GM21576 (cell line): ENCODE measurements around the gene XPC.

ENCODE experiments used
- ATAC-seq: cut with Tn5 transposase; IDR thresholded peaks from one replicate; pipeline ENCODE4 v1.9.1; 2021; ENCODE audit warnings: mild to moderate bottlenecking, moderate library complexity; ENCODE audit not compliant: unreplicated experiment

Gene XPC

DNA sequence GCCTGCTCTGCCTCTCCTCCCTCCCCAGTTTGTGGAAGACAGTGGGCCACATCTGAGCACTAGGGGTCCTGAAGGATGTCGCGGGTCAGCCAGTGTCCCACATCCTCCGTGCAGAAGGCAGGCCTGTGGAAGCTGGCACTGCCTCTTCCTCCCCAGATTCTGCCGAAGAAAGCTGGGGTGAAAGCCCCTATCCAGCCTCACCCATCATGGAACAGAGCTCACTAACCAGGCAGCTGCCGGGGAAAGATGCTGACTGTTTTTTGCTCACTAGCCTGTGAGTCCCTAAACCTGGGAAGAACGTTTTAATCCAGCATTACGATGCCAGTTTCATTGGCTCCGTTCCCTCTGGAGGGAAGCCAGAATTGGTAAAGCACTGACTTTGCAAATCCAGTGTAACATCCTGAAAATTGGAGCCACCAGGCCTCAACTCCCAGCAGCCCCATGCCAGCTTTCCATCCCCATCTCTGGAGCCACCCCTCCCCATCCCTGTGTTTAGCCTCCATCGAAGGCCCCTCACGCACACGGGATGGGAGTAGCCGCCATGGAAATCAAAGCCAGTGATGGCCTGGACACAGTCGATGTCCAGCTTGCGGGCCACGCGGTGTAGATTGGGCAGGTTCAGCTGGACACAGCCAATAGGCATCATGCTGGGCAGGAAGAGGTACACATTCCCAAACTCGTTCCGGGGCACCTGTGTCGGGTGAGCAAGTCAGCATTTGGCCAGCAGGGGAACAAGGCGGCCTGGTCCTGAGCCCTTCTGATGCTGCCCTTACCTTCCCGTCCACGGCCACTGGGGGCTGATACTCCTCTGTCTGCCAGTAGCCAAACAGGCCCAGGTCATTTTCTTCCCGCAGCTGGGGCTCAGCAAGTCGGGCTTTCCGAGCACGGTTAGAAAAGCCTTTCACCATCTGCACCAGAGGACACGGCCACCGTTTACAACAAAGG, 30.1 kb downstream of the XPC start:
- no peak for ATAC-seq

DNA sequence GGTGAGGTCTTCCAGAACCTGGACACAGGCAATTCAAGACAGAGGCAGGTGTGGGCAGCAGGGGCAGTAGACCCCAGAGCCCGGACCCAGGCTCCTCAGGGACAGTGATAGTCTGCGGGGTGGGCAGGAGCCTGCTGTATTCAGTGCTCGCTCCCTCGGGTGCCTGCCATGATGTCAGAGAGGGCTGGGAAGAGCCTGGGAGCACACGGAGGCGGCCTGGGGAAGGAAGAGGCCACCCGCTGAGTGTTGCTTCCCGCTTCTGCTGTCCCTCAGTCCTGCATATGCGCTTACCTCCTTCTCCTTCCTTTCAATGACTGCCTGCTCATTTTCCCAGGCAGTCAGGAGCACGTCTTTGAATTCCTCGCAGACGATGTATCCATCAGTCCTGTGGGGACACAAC, 30.8 kb downstream of the XPC start:
- ATAC-seq: no peak

DNA sequence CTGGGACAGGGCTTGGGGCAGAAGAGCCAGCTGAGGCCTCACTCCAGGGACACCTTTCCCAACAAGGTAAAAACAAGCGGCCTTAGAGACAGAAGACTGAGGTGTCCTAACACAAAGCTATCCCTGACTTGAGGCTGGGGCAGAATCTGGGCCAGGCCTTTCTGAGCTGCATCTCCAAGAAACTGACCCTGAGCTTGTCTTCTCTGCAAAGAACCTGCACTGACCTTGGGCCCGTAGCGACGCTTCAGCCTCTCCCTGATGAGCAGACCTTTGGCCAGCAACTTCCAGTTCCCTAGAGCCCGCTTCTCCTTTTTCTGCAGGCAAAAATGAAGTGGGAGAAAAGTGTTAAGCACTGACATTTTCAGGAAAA, 31.4 kb downstream of the XPC start:
- no peak for ATAC-seq

DNA sequence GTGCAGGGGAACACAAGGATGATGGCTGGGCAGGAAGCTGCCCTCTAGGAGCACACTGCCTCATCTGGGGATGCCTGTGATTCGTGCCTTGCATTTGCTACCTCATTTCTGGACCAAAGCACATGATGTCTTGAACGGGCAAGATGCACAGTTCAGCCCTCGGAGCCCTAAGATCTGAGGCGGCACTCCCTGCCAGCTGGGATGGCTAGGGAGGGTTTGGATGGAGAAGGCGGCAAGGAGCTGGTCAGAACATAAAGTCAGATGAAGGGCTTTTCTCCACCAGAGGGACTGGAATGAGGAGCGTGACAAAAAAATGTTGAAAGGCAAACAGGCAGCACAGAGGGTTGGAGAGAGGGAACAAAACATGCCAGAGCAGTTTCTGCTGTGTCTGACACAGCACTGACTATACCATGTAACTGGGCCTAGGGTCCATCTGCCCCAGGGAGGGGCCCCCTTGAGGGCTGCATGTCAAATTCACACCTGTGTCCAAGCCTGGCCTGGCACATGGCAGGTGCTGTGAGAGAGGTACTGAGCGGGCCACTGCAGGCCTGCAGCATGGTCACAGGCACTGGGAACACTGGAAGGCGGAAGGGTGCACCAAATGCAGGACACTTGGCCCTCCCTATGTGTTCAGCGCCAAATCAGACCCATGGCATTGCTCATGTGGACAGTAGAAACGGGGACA, 31.9 kb downstream of the XPC start:
- ATAC-seq: no peak

DNA sequence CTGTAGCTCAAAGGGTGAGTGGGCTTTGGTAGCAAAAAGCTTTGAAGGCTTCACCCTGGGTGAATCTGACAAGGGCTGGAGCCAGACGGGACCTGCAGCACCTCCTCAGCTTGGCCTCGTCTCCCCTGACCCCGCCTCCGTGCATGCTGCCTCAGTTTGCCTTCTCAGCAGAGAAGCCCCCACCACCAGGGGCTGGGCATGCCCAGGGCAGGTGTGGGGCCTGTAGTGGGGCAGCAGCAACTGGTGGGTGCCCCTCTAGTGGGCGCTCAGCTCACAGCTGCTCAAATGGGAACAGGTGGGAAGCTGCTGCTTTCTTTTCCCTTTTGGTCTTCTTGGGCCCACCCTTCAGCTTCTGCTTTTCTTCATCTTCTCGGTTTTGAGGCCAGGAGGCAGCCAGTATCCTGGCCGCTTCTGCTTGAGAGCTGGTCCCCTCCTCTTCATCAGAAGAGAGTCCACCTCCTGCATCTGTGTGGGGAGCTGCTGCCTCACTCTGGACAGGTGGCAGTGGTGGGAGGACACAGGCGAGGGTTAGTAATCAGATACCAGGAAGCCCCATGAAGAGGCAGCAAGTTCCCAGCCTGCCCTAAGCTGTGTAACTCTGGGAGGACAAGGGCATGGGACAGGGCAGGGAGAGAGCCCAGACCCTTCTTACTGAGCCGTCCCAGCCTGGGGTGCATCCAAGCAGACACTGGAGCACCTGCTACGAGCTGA, 32.6 kb downstream of the XPC start:
- no peak for ATAC-seq

DNA sequence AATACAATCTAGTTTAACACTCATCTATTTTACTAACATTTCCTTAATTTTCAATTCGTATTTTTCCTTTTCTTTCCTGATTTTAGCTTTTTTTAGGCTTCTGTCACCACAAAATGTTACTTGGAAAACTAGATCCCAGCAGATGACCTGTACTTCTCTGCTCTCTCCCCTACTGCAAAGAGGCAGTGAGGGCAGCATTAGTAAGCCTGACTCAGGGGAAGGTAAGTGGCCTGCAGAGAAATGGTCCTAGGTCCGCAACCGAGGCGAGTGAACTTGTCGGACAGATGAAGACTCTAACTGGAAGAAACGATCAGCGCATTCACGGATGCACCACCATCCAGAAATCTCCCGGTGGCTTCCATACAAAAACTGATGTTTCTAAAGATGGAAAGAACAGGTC, 33.2 kb downstream of the XPC start:
- ATAC-seq: no peak

DNA sequence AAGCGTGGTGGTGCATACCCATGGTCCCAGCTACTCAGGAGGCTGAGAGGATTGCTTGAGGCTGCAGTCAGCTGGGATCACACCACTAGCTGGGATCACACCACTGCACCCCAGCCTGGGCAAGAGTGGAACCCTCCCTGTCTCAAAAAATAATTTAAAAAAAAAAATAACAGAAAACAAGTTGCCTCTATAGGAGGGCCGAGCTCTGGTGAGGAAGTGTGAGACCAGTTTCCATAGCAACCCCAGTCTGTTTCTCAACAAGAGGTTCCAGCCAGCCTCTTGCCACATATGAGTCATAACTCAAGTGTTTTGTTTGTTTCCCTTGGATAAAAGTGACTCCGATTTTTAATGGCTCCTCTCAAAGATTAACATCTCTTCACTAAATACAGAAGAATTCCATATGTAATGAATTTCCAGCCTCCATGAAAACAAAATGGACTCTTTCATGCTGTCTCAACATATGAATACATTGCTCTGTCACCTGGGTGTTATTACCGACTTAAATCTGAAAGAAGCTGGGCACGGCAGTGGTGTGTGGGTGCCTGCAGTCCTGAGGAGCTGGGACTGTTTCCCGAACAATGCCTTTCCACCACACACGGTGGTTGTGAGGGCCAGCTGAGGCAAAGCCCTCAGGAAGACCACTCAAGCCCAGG, 33.9 kb downstream of the XPC start:
- peak; percentile 95 for ATAC-seq

DNA sequence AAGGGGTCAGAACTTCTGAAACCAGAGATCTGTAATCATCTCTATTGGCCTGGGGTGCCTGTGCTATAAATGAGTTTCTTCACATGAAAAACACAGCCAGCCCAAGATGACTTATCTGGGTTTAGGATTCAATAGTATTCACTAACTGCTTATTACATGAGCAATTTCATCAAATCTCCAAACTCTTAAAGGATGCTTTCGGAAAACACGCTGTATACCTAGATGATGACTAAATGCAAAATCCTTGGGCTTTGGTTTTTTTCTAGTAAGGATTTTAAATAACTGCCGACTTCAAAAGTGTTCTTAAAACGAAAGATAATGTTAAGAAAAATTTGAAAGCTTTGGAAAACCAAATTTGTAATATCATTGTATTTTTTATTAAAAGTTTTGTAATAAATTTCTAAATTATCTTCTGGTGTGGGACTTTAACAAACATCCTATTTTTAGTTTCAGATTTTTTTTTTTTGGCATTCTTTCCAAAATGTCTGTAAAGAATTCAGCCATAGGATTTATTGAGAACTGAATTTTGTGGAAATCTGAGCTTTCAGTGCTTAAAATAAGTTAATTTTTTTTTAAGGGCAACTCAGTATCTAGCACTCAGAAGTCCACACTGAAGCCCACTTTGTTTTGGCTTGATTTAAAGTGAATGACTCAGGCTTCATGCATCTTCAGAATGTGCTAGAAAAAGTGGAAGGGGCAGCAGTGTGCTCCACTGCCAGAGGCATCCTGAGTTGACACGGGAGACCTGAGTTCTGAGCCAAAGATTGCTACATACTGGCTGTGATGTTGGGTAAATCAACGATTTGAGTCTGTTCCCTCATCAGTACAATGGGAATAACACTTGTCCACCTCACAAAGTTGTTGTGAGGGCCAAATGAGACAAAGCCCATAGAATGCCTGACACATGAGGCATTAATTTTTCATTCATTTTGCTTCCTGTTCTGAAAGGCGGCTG, 34.9 kb downstream of the XPC start:
- ATAC-seq: no peak

DNA sequence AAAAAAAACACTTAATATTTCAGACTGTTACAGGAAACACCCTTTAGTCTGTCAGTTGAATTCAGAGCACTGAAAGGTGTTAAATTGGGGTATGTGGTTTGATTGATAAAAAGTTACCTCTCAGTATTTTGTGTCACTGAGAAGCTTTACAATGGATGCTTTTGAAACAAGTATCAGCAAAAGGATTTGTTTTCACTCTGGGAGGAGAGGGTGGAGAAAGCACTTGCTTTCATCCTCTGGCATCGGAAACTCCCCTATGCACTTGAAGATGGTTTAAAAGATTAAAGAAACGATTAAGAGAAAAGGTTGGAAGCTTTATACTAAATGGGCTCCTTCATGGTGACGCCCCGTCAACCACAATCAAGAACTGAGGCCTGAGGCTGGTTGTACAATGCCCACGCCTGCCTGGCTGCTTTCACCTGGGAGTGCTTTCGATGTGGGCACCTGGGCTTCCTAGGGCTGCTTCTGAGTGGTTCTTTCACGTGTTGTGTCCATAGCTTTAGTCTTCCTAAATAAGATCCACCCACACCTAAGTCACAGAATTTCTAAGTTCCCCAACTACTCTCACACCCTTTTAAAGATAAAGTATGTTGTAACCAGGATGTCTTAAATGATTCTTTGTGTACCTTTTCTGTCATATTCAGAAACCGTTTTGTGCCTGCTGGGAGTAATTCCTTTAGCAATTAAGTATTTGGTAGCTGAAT, 35.7 kb downstream of the XPC start:
- ATAC-seq: no peak

DNA sequence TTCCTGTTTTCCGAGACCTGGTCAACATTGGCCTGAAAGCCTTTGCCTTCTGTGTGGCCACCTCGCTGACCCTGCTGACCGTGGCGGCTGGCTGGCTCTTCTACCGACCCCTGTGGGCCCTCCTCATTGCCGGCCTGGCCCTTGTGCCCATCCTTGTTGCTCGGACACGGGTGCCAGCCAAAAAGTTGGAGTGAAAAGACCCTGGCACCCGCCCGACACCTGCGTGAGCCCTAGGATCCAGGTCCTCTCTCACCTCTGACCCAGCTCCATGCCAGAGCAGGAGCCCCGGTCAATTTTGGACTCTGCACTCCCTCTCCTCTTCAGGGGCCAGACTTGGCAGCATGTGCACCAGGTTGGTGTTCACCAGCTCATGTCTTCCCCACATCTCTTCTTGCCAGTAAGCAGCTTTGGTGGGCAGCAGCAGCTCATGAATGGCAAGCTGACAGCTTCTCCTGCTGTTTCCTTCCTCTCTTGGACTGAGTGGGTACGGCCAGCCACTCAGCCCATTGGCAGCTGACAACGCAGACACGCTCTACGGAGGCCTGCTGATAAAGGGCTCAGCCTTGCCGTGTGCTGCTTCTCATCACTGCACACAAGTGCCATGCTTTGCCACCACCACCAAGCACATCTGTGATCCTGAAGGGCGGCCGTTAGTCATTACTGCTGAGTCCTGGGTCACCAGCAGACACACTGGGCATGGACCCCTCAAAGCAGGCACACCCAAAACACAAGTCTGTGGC, 36.6 kb downstream of the XPC start:
- no peak for ATAC-seq

DNA sequence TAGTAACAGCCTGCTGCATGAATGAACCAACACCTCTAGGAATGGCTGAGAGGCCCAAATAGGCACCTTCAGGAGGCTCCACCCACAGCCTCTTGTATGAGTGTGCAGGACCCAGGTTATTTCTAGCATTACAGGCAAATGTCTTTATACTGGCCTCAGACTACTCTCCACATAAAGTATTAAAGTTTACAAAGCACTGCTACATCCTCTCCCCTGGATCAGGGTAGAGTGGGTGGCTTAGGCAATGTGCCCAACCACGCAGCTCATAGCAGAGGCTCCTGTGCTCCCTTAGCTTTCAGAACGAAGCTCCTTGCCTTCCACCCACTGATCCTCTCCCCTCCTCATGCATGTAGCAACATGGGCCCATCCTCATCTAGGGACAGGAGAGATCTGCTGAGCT, 37.3 kb downstream of the XPC start:
- ATAC-seq: no peak

DNA sequence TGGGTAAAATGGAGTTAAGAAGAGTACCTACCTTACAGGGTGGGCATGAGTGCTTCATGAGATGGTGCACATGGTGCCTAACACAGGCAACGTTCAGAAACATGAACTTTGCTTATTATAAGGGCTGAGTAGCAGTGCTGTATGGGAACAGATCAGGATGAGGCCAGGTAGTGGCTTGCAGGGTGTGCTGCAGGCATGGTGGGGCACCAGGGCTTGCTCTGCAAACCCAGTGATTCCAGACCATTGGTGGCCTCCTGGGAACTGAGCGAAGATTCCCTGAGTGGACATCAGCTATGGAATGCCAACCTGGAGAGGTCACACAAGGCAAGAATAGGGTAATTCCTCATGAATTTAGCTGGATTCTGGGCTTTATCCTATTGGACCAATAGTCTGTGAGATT, 37.7 kb downstream of the XPC start:
- ATAC-seq: no peak

DNA sequence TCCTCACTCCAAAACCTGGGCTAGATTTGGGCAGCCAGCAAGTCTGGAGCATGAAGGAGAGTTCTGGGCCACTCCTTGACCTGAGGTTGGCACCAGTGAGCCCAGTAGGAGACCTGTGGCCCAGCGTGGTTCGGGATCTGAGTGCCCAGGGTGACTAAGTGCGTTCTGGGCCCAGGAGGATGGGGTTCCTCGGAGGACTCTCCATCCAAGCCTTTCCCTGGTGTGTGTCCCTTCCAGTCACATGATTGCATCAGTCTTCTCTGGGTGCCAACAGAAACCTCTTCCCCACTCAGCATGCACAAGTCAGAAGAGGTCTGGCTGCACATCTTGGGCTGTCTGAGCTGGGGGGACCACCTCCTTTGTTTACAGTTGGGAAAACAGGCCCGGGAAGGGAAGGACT, 38.6 kb downstream of the XPC start:
- ATAC-seq: no peak

DNA sequence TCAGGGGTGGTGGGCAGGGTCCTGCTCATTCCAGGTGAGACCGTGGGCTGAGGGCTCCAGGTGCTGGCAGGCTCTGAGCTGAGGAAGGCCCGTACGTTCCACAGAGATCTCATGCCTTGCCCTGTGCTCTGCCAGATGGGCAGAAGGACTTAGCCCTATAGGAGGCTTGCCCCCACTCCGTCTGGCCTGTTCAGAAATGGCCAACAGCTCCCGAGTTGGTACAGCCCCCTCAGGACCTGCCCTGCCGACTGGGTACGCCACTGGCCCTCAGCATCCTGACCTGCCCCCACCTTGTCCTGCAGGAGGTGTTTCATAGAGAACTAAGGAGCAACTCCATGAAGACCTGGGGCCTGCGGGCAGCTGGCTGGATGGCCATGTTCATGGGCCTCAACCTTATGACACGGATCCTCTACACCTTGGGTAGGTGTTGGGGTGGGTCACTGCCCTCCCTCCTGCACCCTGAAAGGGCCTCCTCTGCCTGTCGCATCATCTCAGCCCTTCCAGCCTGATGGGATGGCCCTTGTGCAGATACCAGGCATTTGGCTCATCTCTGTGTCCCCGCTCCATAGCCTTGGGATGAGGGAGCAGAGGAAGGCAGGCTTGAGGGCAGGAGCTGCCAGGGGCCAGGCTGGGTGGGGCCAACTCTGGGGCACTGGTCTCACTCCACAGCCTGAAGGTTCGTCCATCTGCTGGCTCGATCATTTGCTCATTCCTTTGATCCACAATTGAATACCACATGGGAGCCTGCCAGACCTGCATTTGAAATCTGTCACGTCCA, 39.3 kb downstream of the XPC start:
- ATAC-seq: no peak

DNA sequence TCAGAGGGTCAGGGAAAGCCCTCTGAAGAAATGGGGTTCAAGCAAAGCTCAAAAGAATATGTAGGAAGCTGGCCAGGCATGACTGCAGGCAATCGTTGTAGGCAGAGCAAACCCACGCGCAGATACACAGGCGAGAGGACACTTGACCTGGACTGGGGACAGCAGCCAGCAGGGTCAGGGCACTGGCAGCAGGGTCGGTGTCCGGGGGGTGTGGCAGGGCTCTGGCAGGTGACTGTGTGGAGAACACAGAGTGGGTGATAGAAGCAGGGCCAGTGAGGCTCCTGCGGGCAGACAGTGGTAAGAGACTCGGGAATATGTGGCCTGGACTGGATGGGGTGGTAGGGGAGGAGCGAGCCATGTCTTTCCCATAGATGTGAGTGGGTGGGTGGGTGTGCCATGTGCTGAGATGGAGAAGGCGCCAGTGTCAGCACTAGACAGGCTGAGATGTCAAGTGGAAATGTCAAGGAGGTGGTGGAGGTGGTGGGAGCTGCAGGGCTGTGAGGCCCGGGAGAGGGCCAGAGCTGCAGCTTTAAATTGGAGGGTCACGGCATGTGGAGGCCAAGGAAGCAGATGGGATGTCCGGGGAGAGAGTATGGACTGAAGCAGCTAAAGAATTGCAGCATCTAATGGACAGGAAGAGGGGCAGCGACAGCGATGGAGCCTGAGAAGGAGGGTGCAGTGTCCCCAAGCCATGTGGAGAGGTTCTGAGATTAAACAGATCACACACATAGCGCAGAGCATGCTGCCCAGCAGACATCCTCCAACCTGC, 40.1 kb downstream of the XPC start:
- no peak for ATAC-seq

DNA sequence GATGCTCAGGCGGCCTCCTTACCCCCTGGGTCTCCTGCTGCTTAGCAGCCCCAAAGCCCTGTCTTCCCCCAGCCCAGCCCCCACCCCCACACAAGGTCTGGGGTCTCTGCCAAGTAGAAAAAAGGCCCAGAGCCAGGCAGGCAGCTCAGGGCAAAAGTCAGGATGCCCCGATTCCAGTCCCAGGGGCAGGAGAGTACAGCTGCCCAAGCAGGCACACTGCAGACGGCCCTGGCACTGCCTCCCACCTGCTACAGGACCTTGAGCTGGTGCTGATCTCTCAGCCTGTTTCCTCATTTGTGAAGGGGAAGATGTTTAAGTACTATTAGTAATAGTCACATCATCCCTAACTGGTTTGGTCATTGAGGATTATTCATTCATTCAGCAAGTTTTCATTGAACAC, 41.0 kb downstream of the XPC start:
- ATAC-seq: no peak

DNA sequence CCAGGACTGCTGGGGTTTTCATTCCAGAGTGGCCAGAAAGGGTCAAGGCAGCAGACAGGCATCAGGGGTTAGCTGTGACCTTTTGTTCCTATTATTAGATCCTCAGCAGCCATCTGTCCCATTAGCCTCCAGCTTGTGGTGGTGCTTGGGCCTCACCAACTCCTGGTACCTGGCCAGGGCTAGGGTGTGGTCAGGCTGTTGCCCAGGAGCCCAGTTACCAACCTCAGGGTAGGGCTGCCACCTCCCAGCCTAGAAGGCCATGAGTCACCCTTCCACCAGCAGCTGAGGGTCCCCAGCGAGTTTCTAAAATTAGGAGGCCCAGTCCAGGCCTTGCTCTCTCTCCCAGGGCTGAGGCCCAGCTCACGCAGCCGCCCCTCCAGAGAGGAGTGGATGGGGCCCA, 41.4 kb downstream of the XPC start:
- ATAC-seq: no peak
